HCT116 (cell line): ENCODE data around the gene TTC19. TPM values are rescaled to one million over a fixed set of nuclear protein-coding genes. Genes with fewer than 3 reads are reported as not detected.

Experiments
- ATAC-seq: fragments of 200-7000 bp; cut with Tn5 transposase; 2 replicates; pipeline ENCODE4 v1.9.1; 2020; ENCODE audit warnings: mild to moderate bottlenecking, moderate library complexity
- BruUV-seq: library from RNA; stranded (reverse); fragments of 400-500 nt; replicated peaks from 2 replicates; lab custom pipeline; 2021; lab: Mats Ljungman, UMichigan
- CTCF ChIA-PET: fragments of 300-600 bp; sonication (Branson Sonifier 250); formaldehyde crosslinking; loops from one replicate; lab custom pipeline; 2021; ENCODE audit warnings: antibody characterized with exemption; lab: Charles Lee
- POLR2A ChIA-PET: fragments of 300-600, 350-600 bp; sonication (Branson Sonifier 250); formaldehyde crosslinking; loops from one replicate; lab custom pipeline; 2021; ENCODE audit warnings: antibody characterized with exemption; lab: Charles Lee
- RAD21 ChIA-PET, 2 experiments: fragments of 300-600 bp; sonication (Branson Sonifier 250); formaldehyde crosslinking; loops; one replicate each; lab custom pipeline; 2023; ENCODE audit warnings: low total read pairs in 2 of 2; ENCODE audit not compliant: uncharacterized antibody in 2 of 2, unreplicated experiment in 2 of 2, low non-redundant PET in 1 of 2; lab: Charles Lee
- DNase-seq: peaks from one replicate; pipeline ENCODE4 v3.0.0-alpha.2; 2010; ENCODE audit warnings: low read depth, low spot score
- H2AFZ ChIP-seq: fragments of 200-600 bp; shearing (Covaris generic), sonication (generic); 2 replicates; pipeline ENCODE4 v1.6.1; 2017; ENCODE audit warnings: low read depth, mixed run types, mixed read lengths, antibody characterized with exemption, low read length; ENCODE audit not compliant: poor library complexity, severe bottlenecking
- H3K27ac ChIP-seq: 2 replicates; pipeline ENCODE4 v1.5.1; 2012; ENCODE audit warnings: low read depth, low read length
- H3K27me3 ChIP-seq: fragments of 200-600 bp; sonication (generic); 2 replicates; pipeline ENCODE4 v1.6.1; 2016; ENCODE audit warnings: mixed run types, low read length, mixed read lengths; ENCODE audit not compliant: insufficient read depth
- H3K36me3 ChIP-seq, 2 experiments: fragments of 200-500 bp in 1 of 2; fragments of 200-600 bp in 1 of 2; sonication (Bioruptor generic) in 1 of 2; sonication (generic) in 1 of 2; 2 replicates each; pipeline versions ENCODE4 v1.5.1 to v1.6.1; 2014 to 2016; ENCODE audit warnings: low read length in 2 of 2, inconsistent platforms in 1 of 2, mixed read lengths in 1 of 2, mixed run types in 1 of 2; ENCODE audit not compliant: insufficient read depth in 2 of 2, control insufficient read depth in 1 of 2
- H3K4me1 ChIP-seq, 2 experiments: fragments of 200-600 bp in 1 of 2; sonication (generic) in 1 of 2; 2 replicates each; pipeline versions ENCODE4 v1.5.1 to v1.6.1; 2012 to 2017; ENCODE audit warnings: low read length in 2 of 2, inconsistent platforms in 1 of 2, mild to moderate bottlenecking in 1 of 2, mixed read lengths in 1 of 2, mixed run types in 1 of 2, moderate library complexity in 1 of 2; ENCODE audit not compliant: insufficient read depth in 2 of 2, control insufficient read depth in 1 of 2
- H3K4me2 ChIP-seq: fragments of 200-600 bp; sonication (generic); 2 replicates; pipeline ENCODE4 v1.6.1; 2017; ENCODE audit warnings: mixed run types, low read length, mixed read lengths
- H3K4me3 ChIP-seq, 2 experiments: fragments of 200-600 bp in 1 of 2; sonication (generic) in 1 of 2; replicated peaks in 1 of 2; 2 replicates each; pipeline ENCODE4 v1.5.1; 2011 to 2016; ENCODE audit warnings: low read length in 2 of 2, control low read depth in 1 of 2, low read depth in 1 of 2, mild to moderate bottlenecking in 1 of 2, mixed read lengths in 1 of 2, mixed run types in 1 of 2
- H3K79me2 ChIP-seq: fragments of 200-600 bp; sonication (generic); 2 replicates; pipeline ENCODE4 v1.6.1; 2017; ENCODE audit warnings: mild to moderate bottlenecking, mixed run types, low read length, moderate library complexity, mixed read lengths; ENCODE audit not compliant: insufficient read depth
- H3K9ac ChIP-seq: fragments of 200-600 bp; sonication (generic); 2 replicates; pipeline ENCODE4 v1.6.1; 2016; ENCODE audit warnings: low read length, mixed read lengths
- H3K9me2 ChIP-seq: fragments of 200-600 bp; sonication (generic), shearing (Covaris generic); 2 replicates; pipeline ENCODE4 v1.6.1; 2017; ENCODE audit warnings: mixed run types, mild to moderate bottlenecking, moderate library complexity; ENCODE audit not compliant: insufficient read depth
- H3K9me3 ChIP-seq, 2 experiments: fragments of 200-500 bp in 1 of 2; fragments of 200-600 bp in 1 of 2; sonication (Bioruptor generic) in 1 of 2; sonication (generic) in 1 of 2; 2 replicates each; pipeline ENCODE4 v1.6.1; 2014 to 2017; ENCODE audit warnings: low read length in 2 of 2, mixed read lengths in 2 of 2, inconsistent platforms in 1 of 2, low read depth in 1 of 2, mild to moderate bottlenecking in 1 of 2, mixed run types in 1 of 2, moderate library complexity in 1 of 2; ENCODE audit not compliant: control insufficient read depth in 1 of 2, insufficient read depth in 1 of 2
- H4K20me1 ChIP-seq: fragments of 200-600 bp; sonication (generic), shearing (Covaris generic); 2 replicates; pipeline ENCODE4 v1.6.1; 2017; ENCODE audit warnings: mixed run types, mild to moderate bottlenecking, moderate library complexity; ENCODE audit not compliant: insufficient read depth
- EZH2phosphoT487 ChIP-seq: fragments of 200-600 bp; IDR thresholded peaks from 2 replicates; pipeline ENCODE4 v1.6.1; 2018; ENCODE audit warnings: antibody characterized with exemption, borderline replicate concordance
- FOSL1 ChIP-seq: IDR thresholded peaks from 2 replicates; pipeline ENCODE4 v1.6.1; 2012; ENCODE audit warnings: low read depth
- JUND ChIP-seq: IDR thresholded peaks from 2 replicates; pipeline ENCODE4 v1.6.1; 2012
- POLR2A ChIP-seq: IDR thresholded peaks from 2 replicates; pipeline ENCODE4 v1.7.0; 2011; ENCODE audit warnings: borderline replicate concordance; ENCODE audit not compliant: insufficient read depth, insufficient read length; ENCODE audit errors: extremely low read depth
- RAD21 ChIP-seq: IDR thresholded peaks from 2 replicates; pipeline ENCODE4 v1.6.1; 2012; ENCODE audit warnings: low read depth, mild to moderate bottlenecking
- SIN3A ChIP-seq: IDR thresholded peaks from 2 replicates; pipeline ENCODE4 v1.6.1; 2012; ENCODE audit warnings: low read depth
- SP1 ChIP-seq: IDR thresholded peaks from 2 replicates; pipeline ENCODE4 v1.6.1; 2012; ENCODE audit warnings: low read depth
- SRF ChIP-seq: IDR thresholded peaks from 2 replicates; pipeline ENCODE4 v1.6.1; 2012; ENCODE audit warnings: low read depth
- TCF7L2 ChIP-seq: IDR thresholded peaks from 2 replicates; pipeline ENCODE4 v1.7.0; 2011; ENCODE audit warnings: borderline replicate concordance, inconsistent platforms; ENCODE audit not compliant: insufficient read depth, insufficient read length; ENCODE audit errors: extremely low read depth
- YY1 ChIP-seq: IDR thresholded peaks from 2 replicates; pipeline ENCODE4 v1.6.1; 2011; ENCODE audit warnings: low read length, low read depth, moderate library complexity, mild to moderate bottlenecking; ENCODE audit not compliant: insufficient replicate concordance; ENCODE audit errors: extremely low read depth
- ZBTB33 ChIP-seq: IDR thresholded peaks from 2 replicates; pipeline ENCODE4 v1.6.1; 2011; ENCODE audit warnings: mild to moderate bottlenecking, low read length, moderate library complexity; ENCODE audit not compliant: insufficient replicate concordance; ENCODE audit errors: extremely low read depth
- ZFX ChIP-seq: fragments of 450-650 bp; IDR thresholded peaks from 2 replicates; pipeline ENCODE4 v1.6.1; 2017
- ZNF274 ChIP-seq: fragments of 200-500 bp; sonication (Bioruptor generic); IDR thresholded peaks from 2 replicates; pipeline ENCODE4 v1.6.1; 2014; ENCODE audit warnings: mild to moderate bottlenecking, low read depth, low read length, inconsistent platforms
- intact Hi-C: fragments of 100-400 bp; cut with micrococcal nuclease; formaldehyde crosslinking; loops from 2 replicates; pipeline ENCODE4 v1.10.0; 2022
- total RNA-seq: library from RNA; stranded (reverse); gene quantifications from one replicate; pipeline ENCODE4 v1.2.1, GENCODE V29; 2021; ENCODE audit not compliant: unreplicated experiment
- TF ChIP-seq, protein P1 (sequence below): IDR thresholded peaks from 2 replicates; pipeline ENCODE4 v1.6.1; 2012; ENCODE audit warnings: low read depth
- TF ChIP-seq, protein P2 (sequence below): IDR thresholded peaks from 2 replicates; pipeline ENCODE4 v1.6.1; 2012

The TTC19 gene
- total RNA-seq, 1 experiment from 2014 or later = 61.3 TPM

DNA sequence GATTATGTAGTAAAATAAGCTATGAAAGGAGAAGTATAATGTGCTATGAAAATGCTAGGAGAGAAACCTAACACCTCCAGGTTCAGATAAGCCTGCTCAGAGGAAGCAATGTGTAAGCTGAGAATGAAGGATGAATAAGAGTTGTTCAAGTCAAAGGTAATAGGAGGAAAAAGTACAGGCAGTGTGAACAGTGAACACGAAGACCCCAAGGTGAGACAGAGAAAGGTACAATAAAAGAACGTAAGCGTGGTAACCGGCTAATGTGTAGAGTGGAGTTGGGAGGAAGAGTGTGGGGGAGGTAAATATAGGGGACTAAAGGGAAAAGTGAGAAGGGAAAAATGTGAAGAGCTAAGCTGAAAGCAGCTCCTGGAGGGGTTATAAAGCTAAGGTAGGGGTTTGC is 74.2 kb downstream of the TTC19 start:
- H3K9ac ChIP-seq = no peak overlapping the region
- H3K9me2 ChIP-seq = no peaks in the 10 kb centered on the region
- H3K4me3 ChIP-seq = no peak overlapping the region
- CTCF ChIA-PET = no interaction called here
- no peak overlapping the region for H2AFZ ChIP-seq
- DNase-seq (no peak), ATAC-seq (no peak)
- no peaks in the 10 kb centered on the region for H3K79me2 ChIP-seq
- H3K36me3 ChIP-seq = peaks cover 15 to 24% of the 10 kb centered on the region in 2 experiments; a peak in 3 of 4 replicates
- no peak overlapping the region for H3K27ac ChIP-seq
- H3K27me3 ChIP-seq = no peaks in the 10 kb centered on the region
- BruUV-seq = no TSS peak
- intact Hi-C loops = no loop called here
- no peaks in the 10 kb centered on the region for H3K4me1 ChIP-seq
- TF ChIP-seq RAD21 (no peak), ZBTB33 (no peak), ZFX (no peak), ZNF274 (no peak), SP1 (no peak), FOSL1 (no peak), EZH2phosphoT487 (no peak), YY1 (no peak), SIN3A (no peak), POLR2A (no peak), SRF (no peak), TCF7L2 (no peak), JUND (no peak)
- TF ChIP-seq, protein P1, sequence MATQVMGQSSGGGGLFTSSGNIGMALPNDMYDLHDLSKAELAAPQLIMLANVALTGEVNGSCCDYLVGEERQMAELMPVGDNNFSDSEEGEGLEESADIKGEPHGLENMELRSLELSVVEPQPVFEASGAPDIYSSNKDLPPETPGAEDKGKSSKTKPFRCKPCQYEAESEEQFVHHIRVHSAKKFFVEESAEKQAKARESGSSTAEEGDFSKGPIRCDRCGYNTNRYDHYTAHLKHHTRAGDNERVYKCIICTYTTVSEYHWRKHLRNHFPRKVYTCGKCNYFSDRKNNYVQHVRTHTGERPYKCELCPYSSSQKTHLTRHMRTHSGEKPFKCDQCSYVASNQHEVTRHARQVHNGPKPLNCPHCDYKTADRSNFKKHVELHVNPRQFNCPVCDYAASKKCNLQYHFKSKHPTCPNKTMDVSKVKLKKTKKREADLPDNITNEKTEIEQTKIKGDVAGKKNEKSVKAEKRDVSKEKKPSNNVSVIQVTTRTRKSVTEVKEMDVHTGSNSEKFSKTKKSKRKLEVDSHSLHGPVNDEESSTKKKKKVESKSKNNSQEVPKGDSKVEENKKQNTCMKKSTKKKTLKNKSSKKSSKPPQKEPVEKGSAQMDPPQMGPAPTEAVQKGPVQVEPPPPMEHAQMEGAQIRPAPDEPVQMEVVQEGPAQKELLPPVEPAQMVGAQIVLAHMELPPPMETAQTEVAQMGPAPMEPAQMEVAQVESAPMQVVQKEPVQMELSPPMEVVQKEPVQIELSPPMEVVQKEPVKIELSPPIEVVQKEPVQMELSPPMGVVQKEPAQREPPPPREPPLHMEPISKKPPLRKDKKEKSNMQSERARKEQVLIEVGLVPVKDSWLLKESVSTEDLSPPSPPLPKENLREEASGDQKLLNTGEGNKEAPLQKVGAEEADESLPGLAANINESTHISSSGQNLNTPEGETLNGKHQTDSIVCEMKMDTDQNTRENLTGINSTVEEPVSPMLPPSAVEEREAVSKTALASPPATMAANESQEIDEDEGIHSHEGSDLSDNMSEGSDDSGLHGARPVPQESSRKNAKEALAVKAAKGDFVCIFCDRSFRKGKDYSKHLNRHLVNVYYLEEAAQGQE = no peak
- TF ChIP-seq, protein P2, sequence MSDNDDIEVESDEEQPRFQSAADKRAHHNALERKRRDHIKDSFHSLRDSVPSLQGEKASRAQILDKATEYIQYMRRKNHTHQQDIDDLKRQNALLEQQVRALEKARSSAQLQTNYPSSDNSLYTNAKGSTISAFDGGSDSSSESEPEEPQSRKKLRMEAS = no peak
- TF ChIP-seq, all 23 proteins: peak for 0
- no peak overlapping the region for H3K4me2 ChIP-seq
- no peaks in the 10 kb centered on the region for H3K9me3 ChIP-seq
- ChIA-PET POLR2A (no interaction called here), RAD21 (no interaction called here)
- H4K20me1 ChIP-seq = no peaks in the 10 kb centered on the region
